GM19239 (cell line): Measurements from ENCODE around the gene ITSN1.
A peak's percentile ranks its signal among the peaks of the same experiment; 100 is the strongest.

Experiments used
- DNase-seq: peaks from one replicate; pipeline ENCODE4 v3.0.0; 2011; ENCODE audit warnings: low spot score; ENCODE audit not compliant: insufficient read length
- FAIRE-seq: peaks from 2 replicates; lab custom pipeline; 2011; peaks lifted over from hg19 to GRCh38; lab: Jason Lieb, UNC

Gene ITSN1

GRCh38 chr21:33872881-33873515 lies 230.7 kb downstream of the ITSN1 start:
- FAIRE-seq (no peak), DNase-seq (no peak)

GRCh38 chr21:33874161-33874560 lies 231.9 kb downstream of the ITSN1 start:
- DNase-seq (no peak), FAIRE-seq (no peak)

- no peak for FAIRE-seq
- DNase-seq = no peak
These were observed 232.9 kb downstream of the ITSN1 start for GRCh38 chr21:33875026-33875695.

- DNase-seq (no peak), FAIRE-seq (no peak)
These were observed 236.5 kb downstream of the ITSN1 start for GRCh38 chr21:33878824-33879223.

GRCh38 chr21:33880626-33881025 lies 238.3 kb downstream of the ITSN1 start:
- no peak for DNase-seq
- FAIRE-seq = no peak

GRCh38 chr21:33881689-33882440 lies 239.6 kb downstream of the ITSN1 start:
- FAIRE-seq = no peak
- no peak for DNase-seq

- DNase-seq = no peak
- no peak for FAIRE-seq
These were observed 240.8 kb downstream of the ITSN1 start for GRCh38 chr21:33883118-33883517.

- FAIRE-seq (no peak), DNase-seq (no peak)
These were observed 242.3 kb downstream of the ITSN1 start for GRCh38 chr21:33884376-33885171.

- no peak for DNase-seq
- FAIRE-seq = no peak
These were observed 242.8 kb downstream of the ITSN1 start for GRCh38 chr21:33885172-33885514.

GRCh38 chr21:33886321-33886720 lies 244.0 kb downstream of the ITSN1 start:
- FAIRE-seq (no peak), DNase-seq (no peak)

GRCh38 chr21:33890187-33890586 lies 247.9 kb downstream of the ITSN1 start:
- no peak for DNase-seq
- FAIRE-seq = no peak

- no peak for FAIRE-seq
- no peak for DNase-seq
These were observed 250.6 kb downstream of the ITSN1 start for GRCh38 chr21:33892853-33893252.

GRCh38 chr21:33893917-33894316 lies 251.6 kb downstream of the ITSN1 start:
- FAIRE-seq = no peak
- no peak for DNase-seq

GRCh38 chr21:33894736-33895288 lies 252.5 kb downstream of the ITSN1 start:
- peak; percentile 27 for DNase-seq
- FAIRE-seq = no peak

GRCh38 chr21:33895356-33895755 lies 253.1 kb downstream of the ITSN1 start:
- FAIRE-seq (no peak), DNase-seq (no peak)

- FAIRE-seq = no peak
- DNase-seq = no peak
These were observed 254.4 kb downstream of the ITSN1 start for GRCh38 chr21:33896691-33897090.

GRCh38 chr21:33897098-33897497 lies 254.8 kb downstream of the ITSN1 start:
- FAIRE-seq = no peak
- no peak for DNase-seq

GRCh38 chr21:33897739-33898138 lies 255.4 kb downstream of the ITSN1 start:
- DNase-seq (no peak), FAIRE-seq (no peak)

GRCh38 chr21:33898586-33898985 lies 256.3 kb downstream of the ITSN1 start:
- DNase-seq = no peak
- FAIRE-seq = no peak

GRCh38 chr21:33899199-33899598 lies 256.9 kb downstream of the ITSN1 start:
- no peak for DNase-seq
- no peak for FAIRE-seq
